ENCODE measurements around the gene HEXIM1.

Gene HEXIM1

DNA sequence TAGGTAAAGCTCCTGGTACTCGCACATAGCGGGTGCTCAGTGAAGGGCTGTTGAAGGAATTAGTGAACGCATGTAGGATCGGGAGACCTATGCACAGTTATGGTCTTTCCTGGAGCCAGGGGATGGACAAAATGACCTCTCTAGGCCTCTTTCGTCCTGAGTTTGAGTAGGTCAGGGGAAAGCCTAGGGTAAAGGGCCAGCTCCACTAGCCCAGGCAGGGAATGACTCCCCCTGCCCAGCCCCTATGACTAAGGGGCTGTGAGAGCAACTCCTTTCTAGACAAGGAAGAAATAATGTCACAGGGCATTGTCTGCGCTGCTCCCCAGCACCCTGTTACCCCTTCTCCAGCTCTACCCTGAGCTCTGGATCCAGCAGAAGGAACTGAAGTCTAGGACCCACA lies 48.8 kb downstream of the HEXIM1 start:
- H3K4me3 ChIP-seq (replicated peaks; ENCODE audit: low read depth, low read length): no peak overlapping the region
- TF ChIP-seq, protein P1, sequence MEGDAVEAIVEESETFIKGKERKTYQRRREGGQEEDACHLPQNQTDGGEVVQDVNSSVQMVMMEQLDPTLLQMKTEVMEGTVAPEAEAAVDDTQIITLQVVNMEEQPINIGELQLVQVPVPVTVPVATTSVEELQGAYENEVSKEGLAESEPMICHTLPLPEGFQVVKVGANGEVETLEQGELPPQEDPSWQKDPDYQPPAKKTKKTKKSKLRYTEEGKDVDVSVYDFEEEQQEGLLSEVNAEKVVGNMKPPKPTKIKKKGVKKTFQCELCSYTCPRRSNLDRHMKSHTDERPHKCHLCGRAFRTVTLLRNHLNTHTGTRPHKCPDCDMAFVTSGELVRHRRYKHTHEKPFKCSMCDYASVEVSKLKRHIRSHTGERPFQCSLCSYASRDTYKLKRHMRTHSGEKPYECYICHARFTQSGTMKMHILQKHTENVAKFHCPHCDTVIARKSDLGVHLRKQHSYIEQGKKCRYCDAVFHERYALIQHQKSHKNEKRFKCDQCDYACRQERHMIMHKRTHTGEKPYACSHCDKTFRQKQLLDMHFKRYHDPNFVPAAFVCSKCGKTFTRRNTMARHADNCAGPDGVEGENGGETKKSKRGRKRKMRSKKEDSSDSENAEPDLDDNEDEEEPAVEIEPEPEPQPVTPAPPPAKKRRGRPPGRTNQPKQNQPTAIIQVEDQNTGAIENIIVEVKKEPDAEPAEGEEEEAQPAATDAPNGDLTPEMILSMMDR (IDR thresholded peaks at IDR 0.05; ENCODE audit: low read length, missing control alignments): no peak
- no peak for DNase-seq (ENCODE audit: low read depth)

DNA sequence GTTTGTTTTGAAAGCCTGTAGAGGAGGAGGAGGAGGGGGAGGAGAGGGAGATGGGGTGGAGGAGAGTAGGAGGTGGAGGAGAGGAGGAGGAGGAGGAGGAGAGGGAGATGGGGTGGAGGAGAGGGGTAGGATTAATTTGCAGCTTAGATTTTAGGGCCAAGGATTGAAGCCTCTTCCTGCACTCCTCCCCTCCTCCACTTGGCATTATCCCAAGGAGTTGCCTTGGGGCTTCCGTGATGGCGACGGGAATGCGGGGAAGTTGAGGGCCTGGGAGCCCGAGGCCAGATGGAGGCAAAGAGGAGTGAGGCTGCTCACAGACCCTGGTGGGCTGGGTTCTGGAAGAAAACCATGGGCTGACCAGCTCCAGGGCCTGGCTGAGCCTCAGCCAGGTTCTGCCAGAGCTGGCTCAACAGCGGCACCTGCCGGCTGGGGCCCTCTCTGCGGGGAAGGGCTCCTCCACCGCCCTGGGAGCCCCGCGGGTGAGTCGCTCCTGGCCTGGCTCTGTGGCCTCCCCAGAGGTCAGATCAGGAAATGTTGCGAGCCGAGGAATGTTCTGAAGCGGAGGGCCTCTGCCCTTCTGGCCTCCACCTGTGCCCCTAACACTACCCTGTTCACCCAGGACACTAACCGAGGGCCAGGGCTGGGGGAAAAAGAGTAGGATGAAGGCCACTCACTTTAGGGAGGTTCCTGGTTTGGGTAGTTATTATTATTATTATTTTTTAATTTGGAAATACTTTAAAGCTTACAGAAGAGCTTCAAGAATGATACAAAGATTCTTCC lies 49.5 kb downstream of the HEXIM1 start:
- no peak overlapping the region for H3K4me3 ChIP-seq (replicated peaks; ENCODE audit: low read depth, low read length)
- TF ChIP-seq, protein P1 (IDR thresholded peaks at IDR 0.05; ENCODE audit: low read length, missing control alignments): peak; percentile 93
- peak; percentile 88 for DNase-seq (ENCODE audit: low read depth)

DNA sequence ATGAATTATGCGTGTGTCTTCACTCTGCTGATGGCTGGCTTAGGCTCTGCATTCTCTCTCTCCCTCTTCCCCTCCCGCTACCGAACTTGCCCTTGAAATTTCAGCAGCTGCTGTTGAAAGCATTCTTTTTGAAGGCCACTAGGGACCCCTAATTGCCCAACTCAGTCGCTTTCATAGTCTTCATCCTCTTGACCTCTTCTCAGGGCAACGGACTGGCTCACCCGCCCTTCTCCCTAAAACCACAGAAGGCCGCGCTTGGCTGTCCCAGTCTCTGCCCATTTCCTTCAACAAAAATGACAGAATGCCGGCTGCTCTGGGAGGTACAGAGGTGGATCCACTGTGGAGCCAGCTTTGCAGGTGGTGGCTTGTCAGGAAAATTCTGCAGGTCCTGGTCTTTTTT lies 52.4 kb downstream of the HEXIM1 start:
- DNase-seq (ENCODE audit: low read depth): no peak
- TF ChIP-seq, protein P1 (IDR thresholded peaks at IDR 0.05; ENCODE audit: low read length, missing control alignments): no peak
- no peak overlapping the region for H3K4me3 ChIP-seq (replicated peaks; ENCODE audit: low read depth, low read length)

DNA sequence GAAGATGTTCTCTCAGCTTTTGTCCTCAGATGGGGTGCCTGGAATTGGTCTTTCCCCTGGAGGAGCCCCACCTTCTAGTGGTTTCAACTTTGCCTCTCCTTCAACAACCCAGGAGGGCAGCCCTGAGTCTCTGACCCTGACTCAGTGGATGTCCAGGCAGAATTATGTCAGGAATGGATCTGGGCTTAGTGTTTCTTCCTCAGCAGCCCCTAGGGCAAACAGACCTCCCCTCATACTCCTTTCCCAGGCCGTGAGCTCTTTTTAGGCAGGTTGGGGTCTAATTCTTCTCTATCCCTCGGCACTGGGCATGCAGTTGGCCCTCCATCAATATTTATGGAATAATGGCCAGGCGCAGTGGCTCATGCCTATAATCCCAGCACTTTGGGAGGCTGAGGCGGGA lies 53.2 kb downstream of the HEXIM1 start:
- H3K4me3 ChIP-seq (replicated peaks; ENCODE audit: low read depth, low read length): no peak overlapping the region
- TF ChIP-seq, protein P1 (IDR thresholded peaks at IDR 0.05; ENCODE audit: low read length, missing control alignments): no peak

More for the DNA sequence above, 53.2 kb downstream of the HEXIM1 start:
- DNase-seq (ENCODE audit: low read depth): no peak

Data from fibroblast of pulmonary artery (primary cell).